Muscle layer of duodenum (tissue), 2 donors: ENCODE data around the gene CTSS.
"Not testable (repeated sequence)": the region's sequence is repeated elsewhere in the genome, so short reads cannot be mapped to it uniquely, and the experiment has no call there.

Experiments
- H3K27ac ChIP-seq: one replicate; pipeline ENCODE4 v1.7.0; 2013; ENCODE audit warnings: mild to moderate bottlenecking, low read length
- H3K27me3 ChIP-seq: one replicate; pipeline ENCODE4 v1.7.0; 2013; ENCODE audit warnings: low read depth, mild to moderate bottlenecking, control low read depth, low read length
- H3K36me3 ChIP-seq, 2 donors: one replicate each; pipeline ENCODE4 v1.7.0; 2013; ENCODE audit warnings: low read length in 2 of 2, control low read depth in 1 of 2, mild to moderate bottlenecking in 1 of 2; ENCODE audit not compliant: insufficient read depth in 2 of 2, control insufficient read depth in 1 of 2
- H3K4me1 ChIP-seq, 2 donors: one replicate each; pipeline ENCODE4 v1.7.0; 2013; ENCODE audit warnings: low read length in 2 of 2, mild to moderate bottlenecking in 2 of 2, control low read depth in 1 of 2, moderate library complexity in 1 of 2; ENCODE audit not compliant: insufficient read depth in 2 of 2, control insufficient read depth in 1 of 2
- H3K4me3 ChIP-seq, 2 donors: one replicate each; pipeline ENCODE4 v1.7.0; 2013; ENCODE audit warnings: low read length in 2 of 2, low read depth in 1 of 2, mild to moderate bottlenecking in 1 of 2
- H3K9me3 ChIP-seq, 2 donors: one replicate each; pipeline ENCODE4 v1.7.0; 2013; ENCODE audit warnings: low read length in 2 of 2, control low read depth in 1 of 2, mild to moderate bottlenecking in 1 of 2; ENCODE audit not compliant: control insufficient read depth in 1 of 2
- donor health status: healthy.

CTSS gene

DNA sequence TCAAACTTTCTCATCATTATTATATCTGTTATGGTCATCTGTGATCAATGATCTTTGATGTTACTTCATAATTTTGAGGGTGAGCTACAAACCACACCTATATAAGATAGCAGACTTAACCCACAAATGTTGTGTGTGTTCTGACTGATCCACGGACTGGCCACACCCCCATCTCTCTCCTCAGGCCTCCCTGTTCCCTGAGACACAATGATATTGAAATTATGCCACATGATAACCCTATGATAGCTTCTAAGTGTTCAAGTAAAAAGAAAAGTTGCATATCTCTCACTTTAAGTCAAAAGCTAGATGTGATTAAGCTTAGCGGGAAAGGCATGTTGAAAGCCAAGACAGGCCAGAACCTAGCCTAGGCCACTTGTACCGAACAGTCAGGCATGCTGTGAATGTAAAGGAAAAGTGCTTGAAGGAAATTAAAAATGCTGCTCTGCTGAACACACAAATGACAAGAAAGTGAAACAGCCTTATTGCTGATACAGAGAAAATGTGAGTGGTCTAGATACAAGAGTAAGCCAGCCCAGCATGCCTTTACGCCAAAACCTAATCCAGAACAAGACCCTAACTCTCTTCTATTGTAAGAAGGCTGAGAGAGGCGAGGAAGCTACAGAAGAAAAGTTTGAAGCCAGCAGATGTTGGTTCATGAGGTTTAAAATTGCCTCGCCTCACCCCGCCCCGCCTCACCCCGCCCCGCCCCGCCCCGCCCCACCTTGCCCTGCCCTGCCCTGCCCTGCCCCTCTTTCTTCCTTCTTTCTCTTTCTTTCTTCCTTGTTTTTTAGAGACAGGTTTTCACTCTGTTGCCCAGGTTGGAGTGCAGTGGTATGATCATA is 16.5 kb downstream of the CTSS start:
- Histone ChIP-seq H3K36me3 (peaks cover 10 to 12% of the 10 kb centered on the region in 2 donors), H3K4me3 (no peak overlapping the region), H3K4me1 (no peaks in the 10 kb centered on the region), H3K27ac (no peak overlapping the region), H3K27me3 (no peaks in the 10 kb centered on the region), H3K9me3 (no peaks in the 10 kb centered on the region)

DNA sequence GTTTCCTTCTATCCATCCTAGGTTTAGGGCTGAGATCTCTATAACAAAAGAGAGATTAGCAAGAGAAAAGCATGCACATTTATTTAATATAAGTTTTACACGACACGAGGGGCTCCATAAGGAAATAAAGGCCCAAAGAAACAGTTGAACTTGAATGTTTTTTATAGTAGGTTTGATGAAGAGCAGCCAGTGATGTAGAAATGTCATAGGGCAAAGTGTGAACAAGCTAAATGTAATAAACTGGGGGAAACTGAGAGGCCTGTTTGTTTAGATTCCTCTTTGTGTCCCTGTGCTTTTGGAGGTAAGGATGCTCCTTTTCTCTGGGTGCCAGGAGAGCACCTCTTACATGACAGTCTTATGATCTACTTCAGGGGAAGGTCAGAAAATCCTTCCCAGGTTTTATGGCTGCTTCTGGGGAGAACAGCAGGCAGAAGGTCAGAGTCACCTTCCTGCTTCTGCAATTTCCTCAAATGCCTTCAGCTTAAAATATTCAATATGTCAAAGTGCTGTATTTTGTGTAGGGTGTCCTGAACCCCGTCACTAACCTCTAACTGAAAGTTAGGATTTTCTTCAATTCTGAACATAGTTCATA is 35.4 kb downstream of the CTSS start:
- Histone ChIP-seq H3K36me3 (no peaks in the 10 kb centered on the region), H3K4me1 (no peaks in the 10 kb centered on the region), H3K27ac (no peak overlapping the region), H3K9me3 (no peaks in the 10 kb centered on the region), H3K4me3 (no peak overlapping the region), H3K27me3 (no peaks in the 10 kb centered on the region)

DNA sequence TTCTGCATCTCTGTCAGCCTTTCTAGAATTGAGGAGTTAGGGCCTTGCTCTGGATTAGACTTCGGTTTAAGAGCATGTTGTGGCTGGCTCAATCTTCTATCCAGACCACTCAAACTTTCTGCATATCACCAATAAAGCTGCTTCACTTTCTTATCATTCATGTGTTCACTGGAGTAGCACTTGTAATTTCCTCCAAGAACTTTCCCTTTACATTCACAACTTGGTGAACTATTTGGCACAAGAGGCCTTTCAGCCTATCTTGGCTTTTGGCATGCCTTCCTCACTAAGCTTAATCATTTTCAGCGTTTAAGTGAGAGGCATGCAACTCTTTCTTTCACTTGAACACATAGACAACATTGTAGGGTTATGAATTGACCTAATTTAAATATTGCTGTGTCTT is 41.2 kb downstream of the CTSS start:
- H3K4me3 ChIP-seq, result no peak overlapping the region
- no peaks in the 10 kb centered on the region for H3K4me1 ChIP-seq
- H3K36me3 ChIP-seq, result no peaks in the 10 kb centered on the region
- no peak overlapping the region for H3K27ac ChIP-seq
- H3K27me3 ChIP-seq, result no peaks in the 10 kb centered on the region
- H3K9me3 ChIP-seq, result no peaks in the 10 kb centered on the region

DNA sequence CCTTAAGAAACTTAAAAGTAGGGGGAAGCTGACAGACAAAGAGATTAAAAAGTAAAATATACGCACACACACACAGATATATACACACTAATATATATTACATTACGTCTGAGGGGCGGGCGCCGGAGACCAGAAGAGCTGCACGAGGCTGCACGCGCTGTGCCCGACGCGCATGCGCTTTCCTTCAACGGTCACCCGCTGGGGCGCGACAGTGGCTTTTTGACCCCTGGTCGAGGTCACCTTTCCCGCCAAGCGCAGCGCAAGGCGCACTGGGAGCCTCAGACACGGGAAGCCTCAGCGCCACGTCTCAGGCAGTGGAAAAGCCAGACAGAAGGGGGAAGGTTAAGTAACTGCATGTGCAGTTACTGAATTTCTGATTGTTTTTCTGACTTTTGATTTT is 44.9 kb downstream of the CTSS start, which contains the start of gene HORMAD1:
TSS of gene HORMAD1 (minus strand) at position 193 of the 400 bp plus-strand sequence. CDS start 1,390 bp downstream, outside the sequence.
- no peaks in the 10 kb centered on the region for H3K27me3 ChIP-seq
- no peak within 1 kb of the TSS for H3K27ac ChIP-seq
- H3K9me3 ChIP-seq, result no peaks in the 10 kb centered on the region
- no peaks in the 10 kb centered on the region for H3K36me3 ChIP-seq
- H3K4me3 ChIP-seq, result no peak within 1 kb of the TSS
- H3K4me1 ChIP-seq, result no peaks in the 10 kb centered on the region

DNA sequence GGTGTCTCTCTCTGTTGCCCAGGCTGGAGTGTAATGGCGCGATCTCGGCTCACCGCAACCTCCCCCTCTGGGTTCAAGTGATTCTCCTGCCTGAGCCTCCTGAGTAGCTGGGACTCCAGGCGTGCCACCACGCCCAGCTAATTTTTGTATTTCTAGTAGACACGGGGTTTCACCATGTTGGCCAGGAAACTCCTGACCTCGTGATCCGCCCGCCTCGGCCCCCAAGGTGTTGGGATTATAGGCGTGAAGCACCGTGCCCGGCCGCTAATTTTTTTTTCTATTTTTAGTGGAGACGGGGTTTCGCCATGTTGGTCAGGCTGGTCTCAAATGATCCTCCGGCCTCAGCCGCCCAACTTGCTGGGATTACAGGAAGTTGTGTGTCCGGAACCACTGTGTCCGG is 45.5 kb downstream of the CTSS start:
- Histone ChIP-seq H3K36me3 (no peaks in the 10 kb centered on the region), H3K9me3 (no peaks in the 10 kb centered on the region), H3K27me3 (no peaks in the 10 kb centered on the region), H3K4me1 (no peaks in the 10 kb centered on the region), H3K27ac (no peak overlapping the region), H3K4me3 (no peak overlapping the region)

DNA sequence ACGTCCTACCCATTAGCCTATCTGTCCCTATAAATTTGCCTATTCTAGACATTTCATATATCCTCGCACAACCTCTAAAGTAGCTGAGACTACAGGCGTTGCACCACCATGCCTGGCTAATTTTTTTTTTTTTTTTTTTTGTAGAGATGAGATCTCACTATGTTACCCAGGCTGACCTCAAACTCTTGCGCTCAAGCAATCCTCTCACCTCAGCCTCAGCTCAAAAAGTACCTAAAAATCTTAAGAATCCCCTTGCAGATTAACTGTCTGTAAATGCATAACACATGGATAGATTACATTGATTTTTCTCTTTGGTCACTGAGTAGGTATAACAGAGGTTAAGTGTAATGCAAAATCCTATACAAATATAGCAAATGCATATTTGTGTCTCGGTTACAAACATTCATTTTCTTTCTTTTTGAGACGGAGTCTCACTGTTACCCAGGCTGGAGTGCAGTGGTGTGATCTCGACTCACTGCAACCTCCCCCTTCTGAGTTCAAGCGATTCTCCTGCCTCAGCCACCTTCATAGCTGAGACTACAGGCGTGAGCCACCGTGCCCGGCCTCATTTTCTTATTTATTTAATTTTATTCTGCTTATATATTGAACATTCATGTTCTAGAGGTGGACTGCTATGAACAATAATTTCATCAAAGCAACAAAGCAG is 47.2 kb downstream of the CTSS start:
- H3K27me3 ChIP-seq, result no peaks in the 10 kb centered on the region
- H3K27ac ChIP-seq, result no peak overlapping the region
- H3K9me3 ChIP-seq, result no peaks in the 10 kb centered on the region
- H3K4me3 ChIP-seq, result no peak overlapping the region
- no peaks in the 10 kb centered on the region for H3K4me1 ChIP-seq
- H3K36me3 ChIP-seq, result no peaks in the 10 kb centered on the region

DNA sequence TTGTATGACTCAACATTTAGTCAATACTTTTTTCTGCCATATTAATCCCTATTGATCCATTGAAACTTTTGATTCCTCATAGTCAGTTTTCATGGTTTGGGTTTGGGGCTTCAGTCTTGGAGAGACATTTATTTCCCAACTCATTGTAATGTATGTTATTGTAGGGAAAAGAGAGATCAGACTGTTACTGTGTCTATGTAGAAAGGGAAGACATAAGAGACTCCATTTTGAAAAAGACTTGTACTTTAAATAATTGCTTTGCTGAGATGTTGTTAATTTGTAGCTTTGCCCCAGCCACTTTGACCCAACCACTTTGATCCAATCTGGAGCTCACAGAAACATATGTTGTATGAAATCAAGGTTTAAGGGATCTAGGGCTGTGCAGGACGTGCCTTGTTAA is 56.5 kb downstream of the CTSS start:
- H3K4me1 ChIP-seq, H3K27me3 ChIP-seq, H3K9me3 ChIP-seq, H3K27ac ChIP-seq, H3K36me3 ChIP-seq, H3K4me3 ChIP-seq: not testable (repeated sequence)

DNA sequence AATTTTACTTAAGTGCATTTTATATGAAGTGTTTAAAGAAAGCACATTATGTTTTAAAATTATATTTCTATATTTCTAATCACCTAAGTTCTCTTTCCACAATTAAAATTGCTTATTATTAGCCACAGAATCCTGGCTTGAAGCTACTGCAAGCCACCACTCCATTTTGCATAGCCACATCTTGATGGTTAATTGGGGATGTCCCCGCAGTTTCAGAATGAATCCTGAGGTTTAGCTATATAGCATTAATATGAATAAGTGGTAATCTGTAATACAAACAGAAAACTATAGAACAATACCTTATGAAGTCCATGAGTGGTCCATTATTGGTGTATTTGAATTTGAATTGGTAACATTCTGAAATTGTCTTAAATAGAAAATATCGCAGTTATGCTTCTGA is 57.0 kb downstream of the CTSS start:
- Histone ChIP-seq H3K27me3 (no peaks in the 10 kb centered on the region), H3K4me3 (no peak overlapping the region), H3K4me1 (no peaks in the 10 kb centered on the region), H3K9me3 (no peaks in the 10 kb centered on the region), H3K27ac (no peak overlapping the region), H3K36me3 (no peaks in the 10 kb centered on the region)

DNA sequence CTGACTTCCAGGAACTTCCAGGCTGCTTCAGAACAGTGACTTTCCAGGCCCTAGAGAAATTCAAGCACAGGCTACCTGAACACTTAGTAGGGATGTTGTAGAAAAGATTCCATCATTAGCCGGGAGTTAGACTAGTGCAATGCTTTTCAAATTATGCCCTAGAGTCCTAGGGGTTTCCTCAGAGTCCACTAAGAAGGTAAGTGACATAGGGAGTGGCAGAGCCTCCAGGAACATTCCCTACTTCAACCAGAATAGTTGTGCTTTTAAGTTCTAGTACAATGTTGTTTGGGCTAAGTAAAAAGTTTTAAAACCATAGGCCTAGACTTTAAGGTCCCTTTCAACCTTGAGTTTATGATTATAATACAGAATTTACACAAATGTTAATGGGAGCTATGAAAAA is 59.5 kb downstream of the CTSS start:
- no peak overlapping the region for H3K27ac ChIP-seq
- no peaks in the 10 kb centered on the region for H3K36me3 ChIP-seq
- H3K4me3 ChIP-seq, result no peak overlapping the region
- no peaks in the 10 kb centered on the region for H3K4me1 ChIP-seq
- H3K27me3 ChIP-seq, result no peaks in the 10 kb centered on the region
- H3K9me3 ChIP-seq, result no peaks in the 10 kb centered on the region

DNA sequence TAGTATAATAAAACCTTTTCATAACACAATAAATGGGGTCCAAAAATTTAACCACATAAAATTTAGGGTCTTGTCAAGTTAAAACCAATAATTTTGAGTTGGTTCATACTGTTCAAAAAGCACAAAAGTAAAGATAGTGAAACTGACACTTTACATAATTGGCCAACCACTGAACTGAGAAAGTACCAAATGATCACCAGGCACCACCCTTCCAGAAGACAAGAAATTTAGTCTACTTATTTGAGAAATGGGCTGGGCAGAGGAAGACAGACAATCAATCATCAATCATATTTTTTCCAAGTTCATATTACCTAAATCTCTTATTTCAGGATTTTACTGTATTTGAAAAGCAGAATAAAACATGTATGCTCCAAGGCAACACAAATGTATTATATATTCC is 62.2 kb downstream of the CTSS start:
- Histone ChIP-seq H3K4me1 (no peaks in the 10 kb centered on the region), H3K36me3 (no peaks in the 10 kb centered on the region), H3K9me3 (no peaks in the 10 kb centered on the region), H3K27me3 (no peaks in the 10 kb centered on the region), H3K4me3 (no peak overlapping the region), H3K27ac (no peak overlapping the region)

DNA sequence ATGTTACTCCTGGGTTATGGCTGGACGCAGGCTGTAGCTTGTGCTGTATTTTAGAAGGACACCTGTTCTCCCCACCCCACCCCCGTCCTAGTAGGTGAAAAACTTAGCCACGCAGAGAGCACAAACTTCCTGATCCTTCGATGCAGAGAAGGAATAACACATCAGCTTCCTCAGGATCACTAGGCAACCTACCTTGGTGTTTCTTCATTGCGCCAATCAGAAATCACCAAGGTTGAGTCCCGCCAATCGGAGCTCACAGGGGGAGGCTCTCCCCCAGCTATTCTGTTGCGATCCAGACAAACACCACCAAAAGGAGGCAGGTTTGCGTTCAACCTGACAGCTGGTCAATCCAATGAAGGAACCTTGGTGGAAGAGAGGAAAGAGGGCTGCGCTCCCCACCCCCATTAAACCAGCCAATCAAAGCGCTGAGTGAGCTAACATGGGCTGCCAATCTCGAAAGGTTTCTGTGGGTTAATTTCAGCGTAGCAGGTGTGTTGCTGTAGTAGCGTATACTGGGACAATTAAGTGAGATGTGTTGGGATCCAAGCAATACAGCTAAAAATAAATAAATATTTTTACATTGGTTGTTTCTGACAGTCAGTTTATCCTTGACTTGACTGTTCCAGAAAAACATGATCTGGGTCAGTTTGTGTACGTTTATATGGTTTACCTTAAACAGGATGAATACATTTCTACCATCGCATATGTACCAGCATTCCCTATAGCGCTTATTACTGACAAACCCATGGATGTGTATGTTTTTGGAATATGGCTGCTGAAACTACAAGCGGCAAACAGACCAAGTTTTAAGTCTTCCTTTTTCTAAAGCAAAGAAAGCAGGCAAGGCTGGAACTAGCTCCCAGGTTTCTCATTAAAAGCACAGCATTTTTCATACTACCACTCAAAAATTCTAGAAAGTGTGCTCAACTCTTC is 68.3 kb downstream of the CTSS start, which contains the start of gene GOLPH3L:
TSS of gene GOLPH3L (minus strand) at position 160 of the 933 bp plus-strand sequence. CDS start 2,316 bp downstream, outside the sequence.
- Histone ChIP-seq H3K4me3 (peak within 1 kb of the TSS; percentile 78 to 80), H3K36me3 (peaks cover 3 to 6% of the 10 kb centered on the region in 2 donors), H3K27me3 (no peaks in the 10 kb centered on the region), H3K9me3 (no peaks in the 10 kb centered on the region), H3K4me1 (peaks cover 3 to 10% of the 10 kb centered on the region in 2 donors), H3K27ac (peak within 1 kb of the TSS; percentile 65)
